IPS DF 6.9 (cell line): ENCODE data around the gene FAM107B.

ENCODE experiments used
- DNase-seq: peaks from one replicate; pipeline ENCODE4 v3.0.0-alpha.2; 2013; ENCODE audit warnings: low read depth, low spot score
- H3K27ac ChIP-seq: one replicate; pipeline ENCODE4 v1.5.1; 2013; ENCODE audit warnings: low read length, control low read depth
- H3K27me3 ChIP-seq: 2 replicates; pipeline ENCODE4 v1.6.1; 2013; ENCODE audit warnings: mild to moderate bottlenecking, low read length; ENCODE audit not compliant: control insufficient read depth, insufficient read depth
- H3K36me3 ChIP-seq: 2 replicates; pipeline ENCODE4 v1.6.1; 2013; ENCODE audit warnings: low read length; ENCODE audit not compliant: control insufficient read depth, insufficient read depth
- H3K4me1 ChIP-seq: 2 replicates; pipeline ENCODE4 v1.6.1; 2013; ENCODE audit warnings: low read length; ENCODE audit not compliant: control insufficient read depth, insufficient read depth
- H3K4me3 ChIP-seq: 2 replicates; pipeline ENCODE4 v1.5.1; 2013; ENCODE audit warnings: mild to moderate bottlenecking, low read length
- H3K9me3 ChIP-seq: 2 replicates; pipeline ENCODE4 v1.6.1; 2013; ENCODE audit warnings: low read length, inconsistent platforms; ENCODE audit not compliant: control insufficient read depth, insufficient read depth
- WGBS: extraction: QIAGEN DNeasy Blood & Tissue Kit; methylation state at CpG from one replicate; pipeline ENCODE4 v1.1.7; 2013; ENCODE audit warnings: mixed read lengths, missing lambda C conversion rate; ENCODE audit not compliant: insufficient read length, insufficient coverage; 5-methylcytosine and 5-hydroxymethylcytosine counted together

The FAM107B gene

GRCh38 chr10:14757986-14758385, 16.7 kb downstream of the FAM107B start:
- no peak for DNase-seq
- no peaks in the 10 kb centered on the region for H3K4me1 ChIP-seq
- no peaks in the 10 kb centered on the region for H3K36me3 ChIP-seq
- no peak overlapping the region for H3K4me3 ChIP-seq
- no CpG with 5 or more reads among the region's 7 CpGs for WGBS
- no peak overlapping the region for H3K27ac ChIP-seq
- H3K9me3 ChIP-seq = no peaks in the 10 kb centered on the region
- no peaks in the 10 kb centered on the region for H3K27me3 ChIP-seq

GRCh38 chr10:14757394-14757793, 17.3 kb downstream of the FAM107B start:
- no CpG with 5 or more reads among the region's 6 CpGs for WGBS
- Histone ChIP-seq H3K4me1 (no peaks in the 10 kb centered on the region), H3K9me3 (no peaks in the 10 kb centered on the region), H3K36me3 (no peaks in the 10 kb centered on the region), H3K27ac (no peak overlapping the region), H3K4me3 (no peak overlapping the region), H3K27me3 (no peaks in the 10 kb centered on the region)
- no peak for DNase-seq

GRCh38 chr10:14753441-14753840, 21.3 kb downstream of the FAM107B start:
- Histone ChIP-seq H3K4me3 (no peak overlapping the region), H3K9me3 (no peaks in the 10 kb centered on the region), H3K27ac (no peak overlapping the region), H3K4me1 (no peaks in the 10 kb centered on the region), H3K36me3 (no peaks in the 10 kb centered on the region), H3K27me3 (no peaks in the 10 kb centered on the region)
- no CpG with 5 or more reads among the region's 1 CpG for WGBS
- DNase-seq = no peak

GRCh38 chr10:14751921-14752320, 22.8 kb downstream of the FAM107B start:
- H3K27me3 ChIP-seq = no peaks in the 10 kb centered on the region
- no peak overlapping the region for H3K27ac ChIP-seq
- H3K36me3 ChIP-seq = no peaks in the 10 kb centered on the region
- no peak overlapping the region for H3K4me3 ChIP-seq
- no CpG with 5 or more reads among the region's 1 CpG for WGBS
- no peaks in the 10 kb centered on the region for H3K4me1 ChIP-seq
- DNase-seq = no peak
- H3K9me3 ChIP-seq = no peaks in the 10 kb centered on the region

- Histone ChIP-seq H3K4me3 (no peak overlapping the region), H3K27me3 (no peaks in the 10 kb centered on the region), H3K4me1 (no peaks in the 10 kb centered on the region), H3K36me3 (no peaks in the 10 kb centered on the region), H3K9me3 (no peaks in the 10 kb centered on the region), H3K27ac (no peak overlapping the region)
- DNase-seq = peak; percentile 1
- no CpG with 5 or more reads among the region's 14 CpGs for WGBS
Observed at GRCh38 chr10:14751014-14751896, 23.4 kb downstream of the FAM107B start.

- no peaks in the 10 kb centered on the region for H3K27me3 ChIP-seq
- H3K9me3 ChIP-seq = no peaks in the 10 kb centered on the region
- H3K4me1 ChIP-seq = no peaks in the 10 kb centered on the region
- no peak overlapping the region for H3K4me3 ChIP-seq
- WGBS = no CpG with 5 or more reads among the region's 10 CpGs
- DNase-seq = no peak
- H3K27ac ChIP-seq = no peak overlapping the region
- H3K36me3 ChIP-seq = no peaks in the 10 kb centered on the region
Observed at GRCh38 chr10:14749070-14749809, 25.5 kb downstream of the FAM107B start.

- DNase-seq = no peak
- WGBS = no CpG with 5 or more reads among the region's 3 CpGs
- no peaks in the 10 kb centered on the region for H3K9me3 ChIP-seq
- H3K4me3 ChIP-seq = no peak overlapping the region
- no peak overlapping the region for H3K27ac ChIP-seq
- no peaks in the 10 kb centered on the region for H3K36me3 ChIP-seq
- no peaks in the 10 kb centered on the region for H3K4me1 ChIP-seq
- H3K27me3 ChIP-seq = no peaks in the 10 kb centered on the region
Observed at GRCh38 chr10:14748441-14748840, 26.3 kb downstream of the FAM107B start.

GRCh38 chr10:14742815-14743214, 31.9 kb downstream of the FAM107B start:
- WGBS = no CpG with 5 or more reads among the region's 3 CpGs

GRCh38 chr10:14742382-14742781, 32.3 kb downstream of the FAM107B start:
- no peak for DNase-seq
- Histone ChIP-seq H3K27ac (no peak overlapping the region), H3K4me1 (no peaks in the 10 kb centered on the region), H3K36me3 (no peaks in the 10 kb centered on the region), H3K27me3 (no peaks in the 10 kb centered on the region), H3K4me3 (no peak overlapping the region), H3K9me3 (no peaks in the 10 kb centered on the region)
- WGBS = no CpG with 5 or more reads among the region's 1 CpG

More at GRCh38 chr10:14742815-14743214, 31.9 kb downstream of the FAM107B start:
- H3K27me3 ChIP-seq = no peaks in the 10 kb centered on the region
- no peaks in the 10 kb centered on the region for H3K36me3 ChIP-seq
- H3K27ac ChIP-seq = no peak overlapping the region
- no peaks in the 10 kb centered on the region for H3K9me3 ChIP-seq
- H3K4me3 ChIP-seq = no peak overlapping the region
- H3K4me1 ChIP-seq = no peaks in the 10 kb centered on the region
- no peak for DNase-seq

GRCh38 chr10:14740684-14741247, 33.9 kb downstream of the FAM107B start:
- no CpG with 5 or more reads among the region's 3 CpGs for WGBS
- Histone ChIP-seq H3K4me3 (no peak overlapping the region), H3K27ac (no peak overlapping the region)

More at GRCh38 chr10:14740684-14741247, 33.9 kb downstream of the FAM107B start:
- no peaks in the 10 kb centered on the region for H3K9me3 ChIP-seq
- no peak for DNase-seq
- no peaks in the 10 kb centered on the region for H3K27me3 ChIP-seq
- no peaks in the 10 kb centered on the region for H3K4me1 ChIP-seq
- H3K36me3 ChIP-seq = no peaks in the 10 kb centered on the region
